ENCODE data around the gene XYLT1. TPM values are rescaled to one million over a fixed set of nuclear protein-coding genes. Genes with fewer than 3 reads are reported as not detected.
A peak's percentile ranks its signal among the peaks of the same experiment; 100 is the strongest.

The XYLT1 gene
- total RNA-seq, 8 experiments from 2014 or later = 1.2 to 22.0 (median 6.3) TPM

DNA sequence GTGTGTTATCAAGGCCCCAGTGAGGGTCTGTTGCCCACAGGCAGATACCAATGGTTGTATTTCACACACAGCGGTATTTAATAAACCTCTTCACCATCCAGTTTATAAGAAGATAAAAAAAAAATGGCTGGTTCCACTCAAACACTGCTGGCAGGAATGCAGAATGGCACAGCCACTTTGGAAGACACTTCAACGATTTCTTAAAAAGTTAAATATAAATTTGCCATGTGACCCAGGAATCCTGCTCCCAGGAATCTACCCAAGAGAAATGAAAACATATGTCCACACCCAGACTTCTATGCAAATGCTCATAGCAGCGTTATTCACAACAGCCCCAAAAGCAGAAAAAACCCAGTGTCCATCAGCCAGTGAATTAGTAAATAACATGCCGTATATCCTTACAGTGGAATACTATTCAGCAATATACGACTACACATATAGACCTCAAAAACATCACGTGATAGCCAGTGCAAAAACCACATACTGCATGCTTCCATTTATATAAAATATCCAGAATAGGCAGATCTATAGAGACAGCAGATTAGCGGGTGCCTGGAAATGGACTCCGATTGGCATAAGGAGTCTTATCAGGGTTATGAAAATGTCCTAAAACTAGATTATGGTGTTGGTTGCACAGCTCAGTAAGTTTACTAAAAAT lies 38.7 kb downstream of the XYLT1 start:
- Histone ChIP-seq H3K4me1 (replicated peaks in 1 of 2) (peaks cover 0 to 3% of the 10 kb centered on the region in 2 donors), H3K27ac (no peak overlapping the region), H3K4me3 (no peak overlapping the region)
- WGBS, 10 experiments = 51 to 98% (median 84%) methylated on average over 2 to 8 of the region's 8 CpGs
- ATAC-seq (replicated peaks in 6 of 8) = peak in 2 of 8 experiments; percentile 48 to 62
- in situ Hi-C loops (cut with MboI; ENCODE audit: low pct_unique_long_range_greater_than_20kb in 2 of 9, low sequenced_read_pairs in 9 of 9, unreplicated experiment in 9 of 9) = no loop called here

DNA sequence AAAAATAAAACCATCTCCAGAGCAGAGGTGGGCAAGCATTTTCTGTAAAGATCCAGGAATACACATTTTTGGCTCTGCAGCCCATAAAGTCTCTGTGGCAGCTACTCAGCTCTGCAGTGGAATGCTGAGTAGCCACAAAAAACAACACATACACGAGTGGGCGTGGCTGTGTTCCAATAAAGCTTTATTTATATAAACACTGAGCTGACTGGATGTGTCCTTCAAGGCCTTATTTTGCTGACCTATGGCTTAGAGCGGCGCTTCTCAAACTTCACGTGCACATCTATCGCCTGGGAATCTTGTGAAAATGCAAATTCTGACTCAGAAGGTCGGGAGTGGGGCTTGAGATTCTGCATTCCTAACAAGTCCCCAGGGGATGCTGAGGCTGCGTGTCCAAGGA lies 39.7 kb downstream of the XYLT1 start:
- Histone ChIP-seq H3K4me1 (replicated peaks in 1 of 2) (peaks cover 0 to 3% of the 10 kb centered on the region in 2 donors), H3K4me3 (no peak overlapping the region), H3K27ac (no peak overlapping the region)
- in situ Hi-C loops (cut with MboI; ENCODE audit: low pct_unique_long_range_greater_than_20kb in 2 of 9, low sequenced_read_pairs in 9 of 9, unreplicated experiment in 9 of 9) = no loop called here
- WGBS, 10 experiments = 25 to 90% (median 78%) methylated on average over 2 to 8 of the region's 8 CpGs; no CpG with 5 or more reads in 1 of the 10 experiments
- ATAC-seq (replicated peaks in 6 of 8) = no peak

DNA sequence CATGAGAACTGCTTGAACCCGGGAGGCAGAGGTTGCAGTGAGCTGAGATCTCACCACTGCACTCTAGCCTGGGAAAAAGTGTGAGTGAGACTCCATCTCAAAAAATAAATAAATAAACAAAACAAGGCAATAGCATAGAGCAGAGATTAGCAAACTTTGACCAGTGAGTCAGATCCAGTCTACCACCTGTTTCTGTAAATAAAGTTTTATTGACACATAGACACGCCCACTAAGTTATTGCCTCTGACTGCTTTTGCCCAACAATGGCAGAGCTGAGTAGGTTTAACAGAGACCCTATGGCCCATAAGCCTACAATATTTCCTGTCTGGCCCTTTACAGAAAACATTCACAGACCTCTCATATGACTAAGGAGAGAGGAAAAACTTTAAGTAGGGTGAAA lies 44.3 kb downstream of the XYLT1 start:
- Histone ChIP-seq H3K27ac (no peak overlapping the region), H3K4me3 (no peak overlapping the region), H3K4me1 (replicated peaks in 1 of 2) (peaks cover 12 to 13% of the 10 kb centered on the region in 2 donors)
- 80 to 100% (median 93%) methylated on average over 1 to 2 of the region's 2 CpGs; no CpG with 5 or more reads in 3 of the 10 experiments for WGBS, 10 experiments
- no peak for ATAC-seq (replicated peaks in 6 of 8)
- in situ Hi-C loops (cut with MboI; ENCODE audit: low pct_unique_long_range_greater_than_20kb in 2 of 9, low sequenced_read_pairs in 9 of 9, unreplicated experiment in 9 of 9) = no loop called here

DNA sequence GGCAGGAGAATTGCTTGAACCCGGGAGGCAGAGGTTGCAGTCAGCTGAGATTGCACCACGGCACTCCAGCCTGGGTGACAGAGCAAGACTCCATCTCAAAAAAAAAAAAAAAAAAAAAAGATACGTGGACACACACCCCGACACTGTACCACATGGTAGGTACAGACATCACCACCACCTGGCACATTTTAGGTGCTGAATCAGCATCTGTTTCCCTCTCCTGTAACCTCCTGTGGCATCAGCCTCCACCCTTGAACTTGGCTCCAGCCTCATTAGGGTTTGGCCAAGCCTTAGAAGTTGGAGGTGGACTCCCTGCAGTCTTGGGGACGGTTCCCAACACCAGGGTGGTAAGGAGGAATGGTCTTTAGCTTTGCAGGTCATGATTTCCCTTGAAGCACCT lies 46.0 kb downstream of the XYLT1 start:
- 56 to 97% (median 94%) methylated on average over 2 to 4 of the region's 5 CpGs; no CpG with 5 or more reads in 6 of the 10 experiments for WGBS, 10 experiments
- in situ Hi-C loops (cut with MboI; ENCODE audit: low pct_unique_long_range_greater_than_20kb in 2 of 9, low sequenced_read_pairs in 9 of 9, unreplicated experiment in 9 of 9) = no loop called here
- Histone ChIP-seq H3K27ac (no peak overlapping the region), H3K4me3 (no peak overlapping the region), H3K4me1 (replicated peaks in 1 of 2) (peaks cover 12 to 13% of the 10 kb centered on the region in 2 donors)
- ATAC-seq (replicated peaks in 6 of 8) = no peak

DNA sequence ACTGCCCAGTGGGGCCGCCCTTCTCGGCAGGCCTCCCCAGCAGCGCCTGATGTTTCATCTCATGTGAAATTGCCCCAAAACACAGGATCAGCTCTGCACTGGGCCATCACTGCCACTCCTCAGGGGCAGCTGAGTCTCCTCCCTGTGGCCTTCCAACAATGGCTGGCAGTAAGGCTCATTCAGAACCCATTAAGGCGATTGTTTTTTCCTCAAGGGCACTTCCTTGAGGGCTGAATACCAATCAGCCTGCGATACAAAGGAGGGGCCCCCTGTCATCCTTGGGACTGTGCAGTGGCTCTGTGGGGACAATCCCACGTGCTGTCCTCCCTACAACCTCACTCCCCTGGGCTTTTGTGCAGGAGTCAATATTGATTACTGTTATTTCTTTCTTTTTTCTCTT lies 47.5 kb downstream of the XYLT1 start:
- Histone ChIP-seq H3K4me1 (replicated peaks in 1 of 2) (peaks cover 12 to 13% of the 10 kb centered on the region in 2 donors), H3K4me3 (no peak overlapping the region), H3K27ac (peak overlapping the region; percentile 5 to 49)
- 0 to 95% (median 51%) methylated on average over 1 to 5 of the region's 6 CpGs; no CpG with 5 or more reads in 2 of the 10 experiments for WGBS, 10 experiments
- in situ Hi-C loops (cut with MboI; ENCODE audit: low pct_unique_long_range_greater_than_20kb in 2 of 9, low sequenced_read_pairs in 9 of 9, unreplicated experiment in 9 of 9) = no loop called here
- peak in 5 of 8 experiments; percentile 82 to 98 (median 94) for ATAC-seq (replicated peaks in 6 of 8)

DNA sequence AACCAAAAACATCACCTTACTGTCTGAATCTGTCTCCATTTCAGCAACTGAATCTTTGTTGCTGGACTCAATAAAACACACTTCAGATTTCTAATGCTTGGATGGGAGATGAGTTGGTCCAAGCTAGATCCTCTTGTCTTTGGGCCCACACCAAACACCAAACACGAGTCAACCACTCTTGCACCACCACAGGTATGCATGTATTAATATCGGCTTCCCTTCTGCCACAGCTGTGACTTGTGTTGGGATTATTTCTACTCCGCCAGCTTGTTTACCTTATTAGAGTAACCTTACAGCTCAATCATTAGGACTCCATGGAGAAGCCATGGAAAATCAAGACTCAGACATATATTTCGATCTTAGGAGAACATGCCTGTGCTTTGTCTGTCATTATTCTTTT lies 49.9 kb downstream of the XYLT1 start:
- H3K27ac ChIP-seq = no peak overlapping the region
- 67 to 100% (median 94%) methylated on average over 2 to 4 of the region's 4 CpGs; no CpG with 5 or more reads in 2 of the 10 experiments for WGBS, 10 experiments
- in situ Hi-C loops (cut with MboI; ENCODE audit: low pct_unique_long_range_greater_than_20kb in 2 of 9, low sequenced_read_pairs in 9 of 9, unreplicated experiment in 9 of 9) = no loop called here
- H3K4me3 ChIP-seq = no peak overlapping the region
- H3K4me1 ChIP-seq (replicated peaks in 1 of 2) = peaks cover 21 to 23% of the 10 kb centered on the region in 2 donors
- no peak for ATAC-seq (replicated peaks in 6 of 8)

DNA sequence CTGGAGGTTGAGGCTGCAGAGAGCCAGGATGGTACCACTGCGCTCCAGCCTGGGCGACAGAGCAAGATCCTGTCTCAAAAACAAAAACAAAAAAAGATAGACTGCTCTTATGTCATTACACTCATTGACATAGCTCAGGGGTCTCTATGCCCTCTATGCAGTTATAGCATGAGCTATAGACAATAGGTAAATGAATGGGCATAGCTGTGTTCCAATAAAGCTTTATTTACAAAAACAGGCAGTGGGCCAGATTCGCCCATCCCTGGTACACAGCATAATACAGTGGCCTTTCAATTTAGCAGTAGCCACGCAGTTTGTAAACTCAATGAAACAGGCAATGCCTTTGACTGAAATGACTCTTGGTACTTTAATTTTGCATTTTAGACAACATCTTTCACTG lies 51.5 kb downstream of the XYLT1 start:
- Histone ChIP-seq H3K4me1 (replicated peaks in 1 of 2) (peaks cover 21 to 23% of the 10 kb centered on the region in 2 donors), H3K27ac (no peak overlapping the region), H3K4me3 (no peak overlapping the region)
- no peak for ATAC-seq (replicated peaks in 6 of 8)
- 64 to 100% (median 100%) methylated on average over 1 to 4 of the region's 4 CpGs; no CpG with 5 or more reads in 1 of the 10 experiments for WGBS, 10 experiments
- in situ Hi-C loops (cut with MboI; ENCODE audit: low pct_unique_long_range_greater_than_20kb in 2 of 9, low sequenced_read_pairs in 9 of 9, unreplicated experiment in 9 of 9) = no loop called here

DNA sequence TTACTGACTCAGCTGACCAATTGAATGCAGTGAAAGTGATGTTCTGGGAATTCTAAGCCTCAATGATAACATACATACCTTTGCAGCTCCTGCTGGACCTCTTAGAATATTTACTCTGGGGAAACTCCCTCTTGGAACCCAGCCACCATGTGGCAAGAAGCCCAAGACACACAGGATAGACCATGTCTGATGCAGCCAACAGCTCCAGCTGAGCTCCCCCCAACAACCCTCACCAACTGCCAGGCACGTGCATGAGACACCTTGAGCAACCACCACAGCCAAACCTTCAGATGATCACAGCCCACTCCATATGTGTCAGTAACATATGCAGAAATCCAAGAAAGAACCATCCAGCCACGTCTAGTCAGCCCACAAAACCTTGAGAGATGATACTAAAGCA lies 53.0 kb downstream of the XYLT1 start:
- no peak for ATAC-seq (replicated peaks in 6 of 8)
- Histone ChIP-seq H3K4me1 (replicated peaks in 1 of 2) (peaks cover 9 to 10% of the 10 kb centered on the region in 2 donors), H3K27ac (no peak overlapping the region), H3K4me3 (no peak overlapping the region)
- 17 to 100% (median 93%) methylated on average over 1 to 2 of the region's 2 CpGs; no CpG with 5 or more reads in 7 of the 10 experiments for WGBS, 10 experiments
- in situ Hi-C loops (cut with MboI; ENCODE audit: low pct_unique_long_range_greater_than_20kb in 2 of 9, low sequenced_read_pairs in 9 of 9, unreplicated experiment in 9 of 9) = no loop called here

DNA sequence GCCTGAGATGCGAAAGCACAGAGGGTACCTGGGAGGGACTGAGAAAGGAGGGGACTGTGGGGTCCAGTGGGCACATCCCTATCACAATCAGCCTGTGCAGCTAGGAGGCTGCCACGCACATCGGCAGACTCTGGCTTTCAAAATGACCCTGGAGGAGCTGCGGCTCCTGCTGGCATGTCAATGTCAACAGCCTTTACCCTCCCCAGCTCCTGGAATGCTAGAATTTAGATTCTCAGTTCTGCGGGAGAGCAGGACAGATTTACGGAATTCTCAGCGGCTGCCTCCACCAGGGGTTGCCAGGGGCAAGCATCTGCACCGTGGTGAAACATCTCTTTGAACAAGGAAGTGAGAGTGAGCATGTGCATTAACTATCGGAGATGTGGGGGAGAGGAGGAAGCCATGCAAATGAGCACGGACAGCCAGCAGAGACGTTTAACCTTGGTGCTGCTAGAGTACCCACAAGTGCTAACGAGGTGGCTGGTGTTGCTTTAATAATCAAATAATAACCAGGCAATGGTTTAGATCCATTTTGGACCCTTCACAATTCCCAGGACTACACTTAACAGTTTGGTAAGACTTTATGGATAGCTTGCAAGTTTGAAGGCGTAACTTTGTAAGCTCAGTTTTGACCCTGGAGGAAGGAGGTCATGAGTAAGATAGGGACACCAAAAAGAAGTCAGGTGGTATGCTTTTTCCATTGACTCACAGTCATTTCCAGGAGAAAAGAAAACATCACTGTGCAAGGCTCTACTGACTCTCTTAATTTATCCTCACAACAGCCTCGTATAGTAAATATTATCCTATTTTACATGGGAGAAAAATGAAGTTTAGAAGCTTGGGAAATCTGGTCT lies 54.1 kb downstream of the XYLT1 start:
- 11 to 75% (median 40%) methylated on average over 1 to 11 of the region's 14 CpGs; no CpG with 5 or more reads in 1 of the 10 experiments for WGBS, 10 experiments
- H3K4me3 ChIP-seq = peak overlapping the region in 1 of 5 donors; percentile 9
- H3K27ac ChIP-seq = peak overlapping the region in 1 of 2 donors; percentile 47
- H3K4me1 ChIP-seq (replicated peaks in 1 of 2) = peaks cover 9 to 10% of the 10 kb centered on the region in 2 donors
- in situ Hi-C loops (cut with MboI; ENCODE audit: low pct_unique_long_range_greater_than_20kb in 2 of 9, low sequenced_read_pairs in 9 of 9, unreplicated experiment in 9 of 9) = no loop called here
- ATAC-seq (replicated peaks in 6 of 8) = peak in 6 of 8 experiments; percentile 87 to 91 (median 89)

DNA sequence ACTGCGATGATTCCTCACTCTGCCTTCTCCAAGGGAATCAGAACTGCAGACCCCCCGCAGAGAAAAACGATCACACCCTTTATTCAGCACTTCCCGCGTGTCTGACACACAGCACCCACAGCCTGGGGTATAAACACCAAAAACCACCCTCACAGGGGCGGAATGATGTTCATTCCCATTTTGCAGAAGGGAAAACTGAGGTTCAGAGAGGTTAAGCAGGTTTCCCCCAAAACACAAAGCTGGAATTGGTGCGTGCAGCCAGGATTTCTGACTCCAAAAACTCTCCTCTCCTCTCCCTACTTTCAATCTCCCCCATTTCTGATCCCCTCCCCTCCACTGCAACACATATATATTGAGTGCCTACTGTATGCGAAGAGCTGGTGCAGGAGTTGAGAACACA lies 55.8 kb downstream of the XYLT1 start:
- 80 to 100% (median 92%) methylated on average over 1 to 3 of the region's 8 CpGs; no CpG with 5 or more reads in 2 of the 10 experiments for WGBS, 10 experiments
- no peak overlapping the region for H3K4me3 ChIP-seq
- no peak overlapping the region for H3K27ac ChIP-seq
- no peak for ATAC-seq (replicated peaks in 6 of 8)
- in situ Hi-C loops (cut with MboI; ENCODE audit: low pct_unique_long_range_greater_than_20kb in 2 of 9, low sequenced_read_pairs in 9 of 9, unreplicated experiment in 9 of 9) = no loop called here
- H3K4me1 ChIP-seq (replicated peaks in 1 of 2) = peaks cover 9 to 10% of the 10 kb centered on the region in 2 donors

DNA sequence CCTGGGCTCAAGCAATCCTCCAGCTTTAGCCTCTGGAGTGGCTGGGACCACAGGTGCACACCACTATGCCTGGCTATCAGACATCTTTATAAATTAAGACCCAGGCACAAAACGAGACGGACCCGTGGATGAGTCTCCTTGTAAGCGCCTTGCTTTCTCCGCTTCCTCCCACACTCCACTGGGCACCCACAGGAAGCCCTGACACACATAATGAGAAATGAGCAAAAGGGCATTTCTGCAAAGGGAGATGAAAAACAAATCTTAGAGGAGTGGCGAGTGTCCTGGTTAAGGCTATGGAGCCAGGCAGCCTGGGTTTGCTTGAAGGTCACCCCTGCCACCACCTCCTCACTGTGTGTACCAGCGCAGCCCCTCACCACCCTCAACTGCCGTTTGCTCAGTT lies 56.3 kb downstream of the XYLT1 start:
- Histone ChIP-seq H3K4me1 (replicated peaks in 1 of 2) (peaks cover 9 to 10% of the 10 kb centered on the region in 2 donors), H3K27ac (no peak overlapping the region), H3K4me3 (no peak overlapping the region)
- 80 to 100% (median 94%) methylated on average over 1 to 7 of the region's 8 CpGs; no CpG with 5 or more reads in 4 of the 10 experiments for WGBS, 10 experiments
- in situ Hi-C loops (cut with MboI; ENCODE audit: low pct_unique_long_range_greater_than_20kb in 2 of 9, low sequenced_read_pairs in 9 of 9, unreplicated experiment in 9 of 9) = no loop called here
- ATAC-seq (replicated peaks in 6 of 8) = no peak

DNA sequence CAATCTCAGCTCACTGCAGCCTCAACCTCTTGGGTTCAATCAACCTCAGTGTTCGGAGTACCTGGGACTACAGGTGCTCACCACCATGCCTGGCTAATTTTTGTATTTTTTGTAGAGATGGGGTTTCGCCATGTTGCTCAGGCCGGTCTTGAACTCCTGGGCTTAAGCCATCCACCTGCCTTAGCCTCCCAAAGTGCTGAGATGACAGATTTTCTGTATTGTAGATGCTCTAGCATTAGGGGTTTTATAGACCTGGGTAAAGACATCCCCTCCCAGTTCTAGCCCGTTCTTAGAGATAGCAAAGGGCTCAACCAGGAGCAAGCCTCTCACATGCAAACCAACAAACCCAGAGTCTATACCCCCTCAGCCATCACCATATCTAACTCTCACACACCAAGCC lies 57.3 kb downstream of the XYLT1 start:
- peaks cover 9 to 10% of the 10 kb centered on the region in 2 donors for H3K4me1 ChIP-seq (replicated peaks in 1 of 2)
- no peak for ATAC-seq (replicated peaks in 6 of 8)
- H3K27ac ChIP-seq = no peak overlapping the region
- in situ Hi-C loops (cut with MboI; ENCODE audit: low pct_unique_long_range_greater_than_20kb in 2 of 9, low sequenced_read_pairs in 9 of 9, unreplicated experiment in 9 of 9) = no loop called here
- no peak overlapping the region for H3K4me3 ChIP-seq
- 14 to 100% (median 94%) methylated on average over 1 to 3 of the region's 4 CpGs; no CpG with 5 or more reads in 3 of the 10 experiments for WGBS, 10 experiments

DNA sequence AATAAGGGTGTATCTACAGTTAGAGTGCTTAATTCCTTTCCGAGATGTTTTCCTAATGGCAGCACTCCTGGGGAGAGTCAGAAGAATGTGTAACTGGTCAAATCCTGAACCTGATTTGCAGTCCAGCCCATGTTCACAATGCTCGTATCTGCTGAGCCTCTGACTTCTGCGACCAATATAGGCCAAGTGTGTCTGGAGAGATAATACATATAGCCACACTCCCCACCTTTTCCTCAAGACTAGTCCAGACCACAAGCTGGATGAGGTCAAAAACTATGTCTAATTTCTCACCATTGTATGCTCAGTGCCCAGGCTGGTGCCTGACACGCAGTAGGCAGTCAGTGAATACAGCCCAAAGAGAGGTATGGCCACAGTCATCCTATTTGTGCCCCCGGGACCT lies 58.0 kb downstream of the XYLT1 start:
- WGBS, 10 experiments = 70 to 96% (median 94%) methylated on average over 2 to 4 of the region's 5 CpGs; no CpG with 5 or more reads in 3 of the 10 experiments
- no peak overlapping the region for H3K4me3 ChIP-seq
- H3K27ac ChIP-seq = no peak overlapping the region
- in situ Hi-C loops (cut with MboI; ENCODE audit: low pct_unique_long_range_greater_than_20kb in 2 of 9, low sequenced_read_pairs in 9 of 9, unreplicated experiment in 9 of 9) = no loop called here
- H3K4me1 ChIP-seq (replicated peaks in 1 of 2) = peaks cover 9 to 10% of the 10 kb centered on the region in 2 donors
- ATAC-seq (replicated peaks in 6 of 8) = no peak

Data from motor neuron (in vitro differentiated cells).